RPMI8226 (cell line): Measurements from ENCODE around the gene BMP2K.
"Not testable (repeated sequence)": the region's sequence is repeated elsewhere in the genome, so short reads cannot be mapped to it uniquely, and the experiment has no call there.

Experiments used
- DNase-seq: peaks from one replicate; pipeline ENCODE4 v3.0.0-alpha.2; 2015

The BMP2K gene

DNA sequence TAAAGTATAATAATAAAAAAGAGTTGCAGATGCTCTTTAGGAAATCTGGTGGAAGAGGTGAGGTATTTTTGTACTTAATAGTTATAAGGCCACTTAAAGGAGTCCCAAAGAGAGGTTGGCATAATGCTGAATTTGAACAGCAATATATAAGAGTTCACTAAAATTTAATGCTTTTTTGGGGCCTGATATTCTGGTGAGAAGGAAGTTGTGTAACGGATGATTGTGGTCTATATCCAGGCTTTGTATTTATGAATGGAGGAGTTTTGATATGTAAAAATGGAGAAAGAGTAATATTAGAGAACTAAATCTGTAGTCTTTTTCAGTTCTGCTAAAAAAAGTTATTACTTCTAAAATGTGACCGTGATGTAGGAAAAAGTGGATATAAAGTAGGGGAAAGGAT, 20.4 kb downstream of the BMP2K start:
- no peak for DNase-seq

DNA sequence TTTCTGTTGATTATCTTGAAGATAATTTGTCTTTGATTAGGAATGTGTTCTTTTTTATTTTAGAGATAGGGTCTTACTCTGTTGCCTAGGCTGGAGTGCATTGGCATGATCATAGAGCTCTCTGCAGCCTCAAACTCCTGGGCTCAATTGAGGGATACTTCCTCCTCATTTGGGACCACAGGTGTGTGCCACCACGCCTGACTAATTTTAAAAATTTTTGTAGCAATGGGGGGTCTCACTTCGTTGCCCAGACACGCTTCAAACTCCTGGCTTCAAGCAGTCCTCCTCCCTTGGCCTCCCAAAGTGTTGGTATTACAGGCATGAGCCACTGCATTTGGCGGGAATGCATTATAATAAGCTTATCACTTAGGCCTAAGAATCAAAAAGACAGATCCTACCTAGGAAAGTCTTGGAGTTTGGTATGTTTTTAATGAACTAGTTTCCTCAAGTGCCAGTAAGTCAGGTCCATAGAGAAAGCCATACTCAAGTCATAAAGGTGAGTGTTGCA, 21.7 kb downstream of the BMP2K start:
- DNase-seq: no peak

DNA sequence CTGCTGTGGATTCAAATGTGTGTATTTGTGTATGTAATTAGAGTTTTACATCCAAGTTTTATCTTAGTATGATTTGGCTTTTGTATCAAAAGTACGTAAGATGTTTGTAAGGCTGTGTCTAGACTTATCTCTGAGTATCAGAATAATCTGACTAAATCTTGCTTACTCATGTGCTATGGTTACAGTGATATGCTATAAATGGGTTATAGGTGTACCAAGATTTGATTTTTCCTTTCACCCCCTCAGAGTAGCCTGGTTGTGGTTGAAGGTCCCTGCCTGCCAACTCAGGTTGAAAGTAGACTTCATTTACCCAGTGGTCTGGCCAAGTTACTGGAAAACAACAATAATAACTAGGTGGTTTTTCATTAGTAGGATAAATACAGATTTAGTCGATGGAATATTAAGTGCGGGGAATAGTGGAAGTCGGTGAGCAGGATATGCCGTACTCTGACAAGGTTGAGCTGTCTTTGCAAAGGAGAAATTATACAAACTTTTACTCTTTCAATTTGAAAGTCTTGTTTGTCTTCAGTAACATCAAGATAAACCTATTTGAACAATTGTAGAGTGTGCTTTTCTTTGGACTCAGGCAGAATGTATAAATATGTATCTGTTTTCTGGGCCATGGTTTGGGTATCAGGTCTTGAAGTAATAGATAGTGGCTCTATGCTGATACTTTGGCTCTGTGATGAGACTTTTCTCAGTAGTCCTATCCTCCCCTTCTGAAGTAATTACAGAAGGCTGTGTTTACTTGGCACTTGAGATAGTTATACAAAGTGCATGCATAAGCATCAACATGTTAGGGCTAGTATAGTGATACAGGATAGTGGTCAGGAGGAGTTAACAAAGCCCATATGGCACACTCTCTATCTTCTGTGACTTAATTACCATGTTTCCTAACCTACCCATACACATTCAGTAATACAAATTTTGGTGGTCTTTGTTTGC, 23.7 kb downstream of the BMP2K start:
- no peak for DNase-seq

DNA sequence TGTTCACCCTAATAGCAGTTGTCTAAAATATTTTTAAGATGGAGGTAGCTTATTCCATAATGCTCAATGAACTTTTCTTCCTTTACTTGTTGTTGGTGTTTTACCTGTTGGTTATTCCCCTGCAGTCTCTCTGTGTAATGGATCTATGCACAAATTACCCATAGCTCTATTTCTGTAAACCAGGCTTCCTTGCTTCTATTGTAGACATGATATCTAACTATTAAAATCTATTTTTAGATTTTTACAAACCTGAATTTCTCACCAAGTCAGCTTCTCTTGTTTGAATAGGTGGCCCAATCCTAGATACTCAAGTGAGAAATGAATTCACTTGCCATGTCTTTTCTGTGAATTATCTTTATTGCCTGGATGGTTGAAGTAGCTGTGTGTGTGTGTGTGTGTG, 24.8 kb downstream of the BMP2K start:
- DNase-seq: no peak

DNA sequence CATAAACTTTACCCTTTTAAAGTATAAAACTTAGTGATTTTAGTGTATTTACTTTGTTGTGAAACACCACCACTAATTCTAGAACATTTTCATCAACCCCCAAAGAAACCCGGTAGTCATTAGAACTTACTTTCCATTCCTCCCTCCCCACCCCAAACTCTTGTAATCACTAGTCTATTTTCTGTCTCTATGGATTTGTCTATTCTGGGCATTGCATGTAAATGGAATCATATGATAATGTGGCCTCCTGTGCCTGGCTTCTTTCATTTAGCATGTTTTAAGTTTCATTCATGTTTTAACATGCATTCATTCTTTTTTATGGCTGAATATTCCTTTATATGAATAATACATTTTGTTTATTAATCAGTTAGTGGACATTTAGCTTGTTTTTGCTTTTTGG, 27.8 kb downstream of the BMP2K start:
- DNase-seq: no peak

DNA sequence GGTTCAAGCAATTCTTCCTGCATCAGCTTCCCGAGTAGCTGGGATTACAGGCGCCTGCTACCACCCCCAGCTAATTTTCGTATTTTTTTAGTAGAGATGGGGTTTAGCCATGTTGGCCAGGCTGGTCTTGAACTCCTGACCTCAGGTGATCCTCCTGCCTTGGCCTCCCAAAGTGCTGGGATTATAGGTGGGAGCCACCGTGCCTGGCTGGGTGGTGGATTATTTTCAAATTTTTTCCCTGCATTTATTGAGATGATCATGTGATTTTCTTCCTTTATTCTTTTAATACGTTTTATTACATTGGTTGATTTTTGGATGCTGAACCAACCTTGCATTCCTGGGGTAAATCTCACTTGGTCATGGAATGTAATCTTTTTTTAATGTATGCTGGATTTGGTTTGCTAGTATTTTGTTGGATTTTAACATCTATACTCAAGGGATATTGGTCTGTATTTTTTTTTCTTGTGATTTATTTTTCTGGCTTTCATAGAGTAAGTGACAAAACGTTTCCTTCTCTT, 30.9 kb downstream of the BMP2K start:
- no peak for DNase-seq

DNA sequence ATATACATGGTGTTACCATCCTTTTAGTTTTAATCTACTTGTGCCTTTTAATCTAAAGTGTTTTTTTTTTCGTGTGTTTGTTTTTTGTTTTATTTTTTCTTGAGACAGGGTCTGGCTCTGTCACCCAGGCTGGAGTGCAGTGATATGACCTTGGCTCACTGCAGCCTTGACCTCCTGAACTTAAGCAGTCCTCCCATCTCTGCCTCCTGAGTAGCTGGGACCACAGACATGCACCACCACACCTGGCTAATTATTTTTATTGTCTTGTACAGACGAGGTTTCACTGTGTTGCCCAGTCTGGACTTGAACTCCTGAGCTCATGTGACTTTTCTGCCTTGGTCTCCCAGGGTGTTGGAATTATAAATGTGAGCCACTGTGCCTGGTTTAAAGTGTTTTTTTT, 33.1 kb downstream of the BMP2K start:
- DNase-seq: no peak

DNA sequence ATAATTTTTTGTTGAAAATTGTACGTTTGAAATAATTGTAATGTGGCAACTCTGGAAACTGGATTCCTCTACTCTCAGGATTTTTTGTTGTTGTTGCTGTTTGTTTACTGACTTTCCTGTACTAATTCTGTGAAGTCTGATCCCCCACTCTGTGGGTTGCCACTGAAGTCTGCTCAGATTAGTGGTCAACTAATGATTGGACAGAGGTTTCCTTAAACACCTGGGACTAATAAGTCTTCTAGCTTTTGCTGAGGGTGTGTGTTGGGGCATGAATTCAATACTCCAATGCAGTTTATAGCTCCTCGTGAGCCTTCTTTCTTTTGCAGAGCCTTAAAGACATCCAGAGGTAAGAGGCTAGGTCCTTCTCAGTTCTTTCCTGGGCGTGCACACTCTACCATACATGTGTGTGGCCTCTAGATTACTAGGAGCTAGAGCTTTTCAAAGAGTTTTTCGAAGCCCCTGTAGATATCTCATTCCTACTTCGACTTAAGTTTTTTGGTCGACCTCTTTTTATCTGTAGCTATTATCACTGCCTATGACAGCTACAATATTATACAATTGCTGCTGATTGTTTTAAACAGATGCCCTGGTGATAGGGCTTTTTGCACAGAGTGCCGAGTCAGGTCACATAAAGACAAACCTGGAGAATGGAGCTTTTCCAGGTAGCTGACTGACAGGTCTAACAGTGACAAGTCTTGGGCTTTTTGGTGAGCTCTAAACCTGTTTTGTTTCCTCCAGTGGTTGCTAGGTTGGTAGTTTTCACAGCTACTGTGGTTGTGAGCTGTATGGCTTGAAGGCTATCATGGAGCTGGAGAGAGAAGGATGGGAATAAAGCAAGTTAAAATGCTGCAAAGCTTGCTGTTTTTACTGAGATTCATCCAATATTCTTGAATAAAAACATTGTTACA, 34.0 kb downstream of the BMP2K start:
- DNase-seq: no peak

DNA sequence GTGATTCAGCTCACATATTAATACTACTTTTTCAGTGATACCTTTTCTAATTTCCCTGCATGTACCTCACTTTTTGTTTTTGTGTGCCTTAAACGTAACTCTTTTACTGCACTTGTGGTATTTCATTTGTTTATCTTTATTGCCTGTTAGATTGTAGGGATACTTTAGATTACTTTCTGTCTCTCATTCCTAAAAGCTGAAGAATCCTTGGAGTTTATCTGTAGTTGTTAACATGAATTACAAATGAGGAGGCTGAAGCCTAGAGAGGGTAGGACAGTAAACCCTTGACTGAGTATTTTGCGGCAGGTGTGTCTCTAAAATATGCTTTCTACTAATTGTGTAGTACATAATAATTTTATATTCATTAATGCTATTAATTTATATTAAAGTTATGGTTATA, 34.9 kb downstream of the BMP2K start:
- DNase-seq: no peak

DNA sequence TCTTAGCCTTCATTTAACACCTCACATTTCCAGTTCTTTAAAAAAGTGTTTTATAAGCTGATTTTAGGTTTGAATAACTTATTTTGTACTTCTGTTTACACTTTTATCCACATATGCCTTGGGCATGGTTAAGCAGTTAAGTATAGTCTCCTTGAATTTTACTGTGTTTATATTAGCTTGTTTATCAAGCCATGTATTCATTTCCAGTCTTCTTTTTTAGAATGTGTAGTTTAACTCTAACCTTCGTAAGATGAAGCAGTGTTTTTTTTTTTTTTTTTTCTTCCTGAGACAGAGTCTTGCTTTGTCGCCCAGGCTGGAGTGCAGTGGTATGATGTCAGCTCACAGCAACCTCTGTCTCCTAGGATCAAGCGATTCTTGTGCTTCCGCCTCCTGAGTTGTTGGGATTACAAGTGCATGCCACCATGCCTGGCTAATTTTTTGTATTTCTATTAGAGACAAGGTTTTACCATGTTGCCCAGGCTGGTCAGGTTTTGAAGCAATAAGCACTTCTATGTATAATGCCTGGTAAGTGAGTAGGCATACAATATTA, 42.5 kb downstream of the BMP2K start:
- no peak for DNase-seq

DNA sequence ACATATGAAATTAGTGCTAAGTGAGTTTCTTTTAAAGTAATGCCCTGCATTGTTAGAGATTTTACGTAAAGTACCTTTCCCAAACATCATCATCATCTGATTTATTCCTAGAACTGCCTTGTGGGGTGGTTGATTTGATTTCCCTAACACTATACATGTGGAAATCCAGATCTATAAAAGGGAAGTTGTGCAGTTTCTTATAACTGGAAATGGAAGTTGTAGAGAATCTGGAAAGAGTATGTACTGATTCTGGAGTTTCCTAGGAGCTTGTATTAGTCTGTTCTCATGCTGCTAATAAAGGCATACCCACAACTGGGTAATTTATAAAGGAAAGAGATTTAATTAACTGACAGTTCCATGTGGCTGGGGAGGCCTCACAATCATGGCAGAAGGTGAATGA, 47.9 kb downstream of the BMP2K start:
- no peak for DNase-seq

DNA sequence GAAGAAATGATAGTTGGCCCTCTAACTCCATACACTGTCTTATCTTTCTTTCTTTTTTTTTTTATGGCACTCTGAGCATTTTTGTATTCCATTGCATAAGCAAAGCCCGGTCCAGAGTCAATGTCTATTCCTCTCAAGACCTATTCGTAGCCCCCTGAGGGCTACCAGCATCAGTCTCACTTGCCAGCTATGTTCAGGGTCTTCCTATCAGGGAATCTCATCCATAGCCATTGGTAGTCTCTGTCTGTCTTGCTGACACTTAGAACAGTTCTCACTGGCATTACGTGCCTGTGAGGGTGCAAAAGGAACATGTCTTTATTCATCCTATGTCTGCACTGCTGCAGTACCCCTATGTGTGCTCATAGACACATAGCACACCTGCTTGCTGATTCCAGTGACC, 51.0 kb downstream of the BMP2K start:
- DNase-seq: no peak

DNA sequence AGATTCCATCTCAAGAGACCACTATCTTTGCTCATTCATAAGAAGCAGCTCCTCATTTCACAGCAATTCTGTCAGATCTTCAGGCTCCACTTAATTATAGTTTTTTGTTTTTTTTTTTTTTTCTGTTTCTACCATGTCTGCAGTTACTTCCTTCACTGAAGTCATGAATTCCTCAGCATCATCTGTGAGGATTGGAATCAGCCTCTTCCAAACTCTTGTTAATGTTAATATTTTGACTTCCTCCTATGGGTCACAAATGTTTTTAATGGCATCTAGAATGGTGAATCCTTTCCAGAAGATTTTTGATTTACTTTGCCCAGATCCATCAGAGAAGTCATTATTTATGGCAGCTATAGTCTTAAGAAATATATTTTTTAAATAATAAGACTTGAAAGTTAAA, 53.1 kb downstream of the BMP2K start:
- no peak for DNase-seq

DNA sequence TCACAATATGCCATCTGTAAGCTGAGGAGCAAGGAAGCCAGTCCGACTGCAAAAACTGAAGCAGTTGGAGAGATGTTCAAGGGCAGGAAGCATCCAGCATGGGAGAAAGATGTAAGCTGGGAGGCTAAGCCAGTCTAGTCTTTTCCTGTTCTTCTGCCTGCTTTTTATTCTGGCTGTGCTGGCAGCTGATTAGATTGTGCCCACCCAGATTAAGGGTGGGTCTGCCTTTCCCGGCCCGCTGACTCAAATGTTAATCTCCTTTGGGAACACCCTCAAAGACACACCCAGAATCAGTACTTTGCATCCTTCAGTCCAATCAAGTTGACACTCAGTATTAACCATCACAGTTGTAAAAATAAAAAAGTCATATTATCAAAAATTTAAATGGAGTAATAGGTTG, 63.5 kb downstream of the BMP2K start:
- not testable (repeated sequence) for DNase-seq

DNA sequence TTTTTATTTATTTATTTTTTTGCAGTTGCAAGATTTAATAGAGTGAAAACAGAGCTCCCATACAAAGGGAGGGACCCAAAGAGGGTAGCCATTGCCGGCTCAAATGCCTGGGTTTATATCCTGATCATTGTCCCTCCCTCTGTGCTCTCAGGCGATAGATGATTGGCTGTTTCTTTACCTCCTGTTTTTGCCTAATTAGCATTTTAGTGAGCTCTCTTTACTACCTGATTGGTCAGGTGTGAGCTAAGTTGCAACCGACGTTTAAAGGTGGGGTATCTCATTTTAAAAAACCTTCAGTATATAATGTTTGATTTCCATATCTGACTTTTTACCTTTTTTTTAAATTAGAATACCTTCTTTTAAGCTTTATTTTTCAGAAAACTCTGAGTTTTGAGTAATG, 64.1 kb downstream of the BMP2K start:
- DNase-seq: not testable (repeated sequence)

DNA sequence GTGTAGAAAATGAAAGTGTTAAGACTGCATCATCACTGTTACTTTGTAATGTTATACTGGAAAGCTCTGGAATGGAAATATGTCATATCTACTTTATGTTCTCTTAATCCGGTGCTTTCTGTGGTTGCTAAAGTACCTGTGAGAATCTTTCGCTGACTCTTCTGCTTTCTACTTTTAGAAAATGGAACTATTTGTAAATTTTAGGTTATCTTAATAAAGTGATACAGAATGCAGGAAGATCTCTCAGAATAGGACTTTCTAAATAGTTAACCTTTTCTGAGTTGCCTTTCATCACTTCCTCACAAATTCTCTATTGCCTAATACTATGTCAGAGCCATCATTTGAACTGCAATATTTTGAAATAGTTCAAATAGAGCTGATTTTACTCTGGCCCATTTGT, 69.3 kb downstream of the BMP2K start:
- no peak for DNase-seq

DNA sequence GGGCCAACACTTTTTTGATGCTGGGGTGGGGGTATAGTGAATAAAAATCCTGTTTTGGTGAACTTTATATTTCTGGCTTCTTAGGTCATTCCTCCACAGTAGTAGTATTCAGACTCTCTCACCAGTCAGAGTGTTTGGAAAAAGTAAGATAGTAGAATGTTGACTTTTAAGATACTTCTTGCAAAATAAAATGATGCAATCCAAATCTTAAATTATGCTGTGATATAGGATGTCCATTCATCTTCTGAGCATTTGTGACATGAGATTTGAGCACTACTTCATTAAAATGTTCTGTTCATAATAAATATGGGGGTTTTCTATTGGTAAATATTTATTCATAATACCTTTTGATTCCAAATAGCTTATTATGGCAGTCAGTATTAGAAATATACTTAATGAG, 70.1 kb downstream of the BMP2K start:
- no peak for DNase-seq

DNA sequence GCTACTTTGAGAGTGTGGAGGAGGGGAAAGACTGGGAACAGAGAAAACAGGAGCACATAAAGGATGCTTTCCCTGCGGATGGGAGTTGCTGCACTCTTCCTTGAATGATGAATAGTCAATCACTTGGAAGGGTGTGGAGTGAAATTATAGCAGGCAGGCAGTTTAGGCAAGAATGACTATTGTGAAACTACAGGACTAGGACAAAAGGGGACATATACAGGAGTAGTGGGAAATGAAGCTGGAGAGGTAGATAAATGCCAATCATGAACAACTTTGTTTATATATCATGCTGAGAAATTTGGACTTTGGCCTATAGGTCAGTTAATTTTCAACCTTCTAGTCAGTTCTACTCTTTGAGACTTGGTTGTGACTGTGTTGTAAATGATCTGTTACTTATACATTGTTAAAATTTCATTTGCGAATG, 86.2 kb downstream of the BMP2K start:
- DNase-seq: no peak

DNA sequence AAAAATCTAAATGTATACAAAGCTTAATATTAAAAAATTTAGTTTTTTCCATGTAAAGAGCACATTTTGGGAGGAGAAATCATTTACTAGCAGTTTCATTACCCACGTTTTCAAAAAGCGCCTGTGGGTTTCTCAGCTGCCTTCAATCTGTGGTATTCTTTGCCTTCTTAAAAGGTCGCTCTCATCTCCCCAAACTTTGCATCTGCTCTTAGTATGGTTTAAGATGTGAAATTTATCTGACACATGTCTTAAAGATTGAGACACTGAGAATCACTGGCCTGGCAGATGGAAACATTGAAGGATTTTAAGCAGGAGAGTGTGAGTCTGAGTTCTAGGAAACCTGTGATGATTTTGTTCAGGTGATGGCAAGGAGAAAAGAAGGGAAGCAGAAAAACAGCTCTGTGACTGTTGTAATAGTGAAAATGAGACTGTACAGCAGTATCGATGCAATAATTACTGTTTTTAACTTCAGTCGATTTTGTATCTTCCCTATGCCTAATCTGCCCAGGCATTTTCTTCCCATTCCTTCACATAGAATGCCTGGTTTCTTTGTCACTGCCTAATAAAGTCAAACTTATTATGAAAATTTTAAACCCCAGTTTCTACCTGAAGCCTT, 87.2 kb downstream of the BMP2K start:
- DNase-seq: no peak

DNA sequence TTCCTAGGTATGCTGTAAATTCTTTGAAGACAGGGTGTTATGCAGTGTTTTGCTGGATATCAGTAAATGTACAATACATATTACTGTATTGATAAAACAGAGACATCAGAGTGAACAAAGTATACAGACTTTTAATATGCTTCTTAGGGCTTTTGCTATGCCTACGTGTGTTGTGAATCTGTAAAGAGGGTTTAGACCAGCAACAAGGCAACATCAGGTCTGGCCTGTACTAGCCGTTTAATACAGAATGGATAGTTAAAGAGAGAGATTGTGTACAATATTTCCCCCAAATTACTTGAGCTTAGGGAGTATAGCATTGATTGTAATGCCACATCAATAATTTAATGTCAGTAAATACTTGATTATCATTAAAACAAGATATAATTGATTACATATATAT, 87.8 kb downstream of the BMP2K start:
- no peak for DNase-seq

DNA sequence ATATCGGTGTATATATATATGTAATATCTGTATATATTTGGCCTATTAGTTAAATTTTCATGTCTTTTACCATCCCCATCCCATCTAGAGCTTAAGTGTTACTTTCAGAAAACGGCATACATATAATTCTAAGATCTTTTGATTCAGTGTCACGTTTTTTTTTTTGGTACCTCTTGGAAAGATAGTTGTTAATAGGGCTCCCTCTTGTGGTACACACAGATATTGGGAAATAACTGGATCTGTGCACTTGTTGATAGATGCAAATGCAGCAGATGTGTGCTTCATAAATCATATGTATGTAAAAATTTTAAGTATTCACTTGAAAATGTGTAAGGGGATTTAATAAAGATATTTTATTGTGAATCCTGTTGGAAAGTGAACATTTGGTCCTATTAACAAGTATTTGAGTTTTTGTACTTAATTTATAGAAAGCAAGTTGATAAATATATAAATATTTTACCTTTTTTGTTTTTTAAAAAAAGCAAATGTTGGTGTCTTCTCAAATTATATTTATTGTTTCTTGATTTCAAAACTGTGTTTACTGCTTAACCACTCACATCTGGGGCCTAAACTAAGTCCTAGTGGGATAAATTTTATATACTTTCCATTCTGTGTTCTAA, 88.4 kb downstream of the BMP2K start:
- DNase-seq: peak; percentile 58

DNA sequence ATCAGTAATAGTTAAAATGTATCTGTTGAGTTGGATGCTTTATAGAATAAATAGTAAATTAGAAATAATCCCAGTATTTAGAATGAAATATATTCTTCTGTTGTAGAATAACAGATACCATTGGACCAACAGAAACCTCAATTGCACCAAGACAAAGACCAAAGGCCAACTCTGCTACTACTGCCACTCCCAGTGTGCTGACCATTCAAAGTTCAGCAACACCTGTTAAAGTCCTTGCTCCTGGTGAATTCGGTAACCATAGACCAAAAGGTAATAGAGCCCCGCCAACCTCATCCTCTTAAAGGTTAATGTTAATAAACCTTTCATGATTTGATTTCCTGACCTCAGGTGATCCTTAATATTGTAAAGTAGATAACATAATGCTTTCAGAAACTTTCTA, 89.3 kb downstream of the BMP2K start:
- no peak for DNase-seq
